ENCODE data around the gene ZFR2. TPM values are rescaled to one million over a fixed set of nuclear protein-coding genes. Genes with fewer than 3 reads are reported as not detected.

ZFR2 gene
- polyA plus RNA-seq, 2 of the 4 experiments (the other 2 are of a cell fraction) = 0.14 to 0.30 TPM

GRCh38 chr19:3782330-3782729, 86.5 kb downstream of the ZFR2 start:
- Histone ChIP-seq H3K4me1 (peaks cover 9% of the 10 kb centered on the region; the same call in 1 of the 3 replicates), H3K4me2 (no peak overlapping the region), H3K9me3 (peaks cover 19% of the 10 kb centered on the region), H3K27ac (no peak overlapping the region), H3K4me3 (no peak overlapping the region)
- WGBS (ENCODE audit: missing lambda C conversion rate) = 85% methylated on average over 1 of the region's 1 CpG
- POLR2A ChIA-PET = no interaction called here
- no peak for TF ChIP-seq SREBF2 (IDR thresholded peaks at IDR 0.05)
- TF ChIP-seq KDM1A (IDR thresholded peaks at IDR 0.05; ENCODE audit: low read depth) = peak; percentile 79; the same call in 1 of the 2 replicates
- TF ChIP-seq EHMT2 (IDR thresholded peaks at IDR 0.05; ENCODE audit: low read depth) = no peak
- no peak for TF ChIP-seq E2F6 (IDR thresholded peaks at IDR 0.05; ENCODE audit: borderline replicate concordance, low read depth)
- no peak for TF ChIP-seq GATA3 (IDR thresholded peaks at IDR 0.05; ENCODE audit: borderline replicate concordance)
- no peak for TF ChIP-seq NPAS2 (CRISPR knock-in tag; IDR thresholded peaks at IDR 0.05; ENCODE audit: borderline replicate concordance)
- TF ChIP-seq HOXB13 (CRISPR knock-in tag; IDR thresholded peaks at IDR 0.05; ENCODE audit: low read depth) = no peak
- TF ChIP-seq, protein P1, sequence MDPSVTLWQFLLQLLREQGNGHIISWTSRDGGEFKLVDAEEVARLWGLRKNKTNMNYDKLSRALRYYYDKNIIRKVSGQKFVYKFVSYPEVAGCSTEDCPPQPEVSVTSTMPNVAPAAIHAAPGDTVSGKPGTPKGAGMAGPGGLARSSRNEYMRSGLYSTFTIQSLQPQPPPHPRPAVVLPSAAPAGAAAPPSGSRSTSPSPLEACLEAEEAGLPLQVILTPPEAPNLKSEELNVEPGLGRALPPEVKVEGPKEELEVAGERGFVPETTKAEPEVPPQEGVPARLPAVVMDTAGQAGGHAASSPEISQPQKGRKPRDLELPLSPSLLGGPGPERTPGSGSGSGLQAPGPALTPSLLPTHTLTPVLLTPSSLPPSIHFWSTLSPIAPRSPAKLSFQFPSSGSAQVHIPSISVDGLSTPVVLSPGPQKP (IDR thresholded peaks at IDR 0.05; ENCODE audit: low read depth, low read length) = no peak
- TF ChIP-seq KDM5A (IDR thresholded peaks at IDR 0.05) = no peak
- no peak for TF ChIP-seq FOSL2 (IDR thresholded peaks at IDR 0.05)
- no peak for TF ChIP-seq FOSL2 (CRISPR knock-in tag; IDR thresholded peaks at IDR 0.05)
- TF ChIP-seq ZFP36 (IDR thresholded peaks at IDR 0.05; ENCODE audit: borderline replicate concordance, partially characterized antibody) = no peak
- TF ChIP-seq HOXB5 (CRISPR knock-in tag; IDR thresholded peaks at IDR 0.05) = no peak
- TF ChIP-seq EP300 (IDR thresholded peaks at IDR 0.05) = no peak
- TF ChIP-seq ATOH8 (CRISPR knock-in tag; IDR thresholded peaks at IDR 0.05; ENCODE audit: low read depth) = no peak
- TF ChIP-seq SMC3 (IDR thresholded peaks at IDR 0.05) = no peak
- 0 out of 2 replicates have a peak, but pooled peaks have one; percentile 51 for TF ChIP-seq HDAC2 (IDR thresholded peaks at IDR 0.05)
- no peak for TF ChIP-seq HEYL (CRISPR knock-in tag; IDR thresholded peaks at IDR 0.05)
- DNase-seq (ENCODE audit: low read depth in 1 of 2, low spot score in 1 of 2) (no peak), ATAC-seq (no peak), FAIRE-seq (no peak)
- CTCF ChIA-PET = interaction anchor here (0.6 kb wide), 1 partner anchor 206 kb away, joined by 4 read pairs; no protein-coding TSS in a partner anchor

GRCh38 chr19:3781603-3782002, 87.2 kb downstream of the ZFR2 start:
- TF ChIP-seq EP300 (IDR thresholded peaks at IDR 0.05) = no peak
- no peak for TF ChIP-seq JUN (IDR thresholded peaks at IDR 0.05)
- TF ChIP-seq ZNF302 (CRISPR knock-in tag; IDR thresholded peaks at IDR 0.05) = no peak
- TF ChIP-seq ATOH8 (CRISPR knock-in tag; IDR thresholded peaks at IDR 0.05; ENCODE audit: low read depth) = no peak
- TF ChIP-seq BCL3 (IDR thresholded peaks at IDR 0.05) = no peak
- TF ChIP-seq KDM1A (IDR thresholded peaks at IDR 0.05; ENCODE audit: low read depth) = no peak
- TF ChIP-seq HES2 (IDR thresholded peaks at IDR 0.05) = no peak
- DNase-seq (ENCODE audit: low read depth in 1 of 2, low spot score in 1 of 2) = no peak
- ChIA-PET CTCF (interaction anchor here (0.6 kb wide), 1 partner anchor 206 kb away, joined by 4 read pairs; no protein-coding TSS in a partner anchor), POLR2A (no interaction called here)
- Histone ChIP-seq H3K9me3 (peaks cover 19% of the 10 kb centered on the region), H3K4me1 (peaks cover 9% of the 10 kb centered on the region; the same call in 1 of the 3 replicates), H3K4me3 (no peak overlapping the region), H3K27ac (no peak overlapping the region), H3K4me2 (no peak overlapping the region)
- WGBS (ENCODE audit: missing lambda C conversion rate) = 87% methylated on average over 2 of the region's 2 CpGs
- FAIRE-seq = no peak
- ATAC-seq = no peak
